Peyer's patch (tissue), 4 donors: ENCODE measurements around the gene TLR8. TPM values are rescaled to one million over a fixed set of nuclear protein-coding genes. Genes with fewer than 3 reads are reported as not detected.
A peak's percentile ranks its signal among the peaks of the same experiment; 100 is the strongest.

Source experiments
- DNase-seq, 3 donors: peaks; one replicate each; pipeline ENCODE4 v3.0.0-alpha.2; 2017 to 2019
- H3K27ac ChIP-seq, 4 donors: fragments of 200-600 bp; sonication (generic); one replicate each; pipeline ENCODE4 v1.5.1; 2016 to 2019
- H3K27me3 ChIP-seq, 2 donors: fragments of 200-600 bp; sonication (generic); one replicate each; pipeline ENCODE4 v1.5.1; 2019
- H3K36me3 ChIP-seq, 3 donors: fragments of 200-600 bp; sonication (generic); one replicate each; pipeline ENCODE4 v1.5.1; 2016 to 2019
- H3K4me1 ChIP-seq, 4 donors: fragments of 200-600 bp; sonication (generic); one replicate each; pipeline ENCODE4 v1.5.1; 2016 to 2019
- H3K4me3 ChIP-seq, 4 donors: fragments of 200-600 bp; sonication (generic); 1 replicate in 3 of 4; 2 replicates in 1 of 4; pipeline ENCODE4 v1.5.1; 2016 to 2019; ENCODE audit warnings: mild to moderate bottlenecking in 1 of 4
- H3K9me3 ChIP-seq, 4 donors: fragments of 200-600 bp; sonication (generic); one replicate each; pipeline ENCODE4 v1.5.1; 2016 to 2019; ENCODE audit warnings: mild to moderate bottlenecking in 1 of 4
- POLR2A ChIP-seq, 2 donors: fragments of 450-650 bp; IDR thresholded peaks; one replicate each; pipeline ENCODE4 v1.5.1; 2017; ENCODE audit warnings: antibody characterized with exemption in 2 of 2, mild to moderate bottlenecking in 2 of 2, moderate library complexity in 2 of 2
- total RNA-seq, 4 donors: library from RNA; depleted of rRNA; stranded (reverse); fragments of >200 nt; gene quantifications; one replicate each; pipeline ENCODE4 v1.1.0, GENCODE V29; 2016
- TF ChIP-seq, protein P1 (sequence below), 6 experiments: fragments of 450-650 bp in 4 of 6; fragments of 200-600 bp in 2 of 6; sonication (generic) in 1 of 6; IDR thresholded peaks; one replicate each; pipeline ENCODE4 v1.5.1; 2017 to 2019; ENCODE audit warnings: antibody characterized with exemption in 6 of 6, mild to moderate bottlenecking in 3 of 6, moderate library complexity in 1 of 6

Gene TLR8
- total RNA-seq, 4 donors from 2014 or later: 0.28 to 1.3 TPM; not detected in 2

- no peak overlapping the region for H3K4me3 ChIP-seq
- no peak for DNase-seq
- H3K4me1 ChIP-seq: no peaks in the 10 kb centered on the region
- no peaks in the 10 kb centered on the region for H3K27me3 ChIP-seq
- H3K9me3 ChIP-seq: no peaks in the 10 kb centered on the region
- no peaks in the 10 kb centered on the region for H3K36me3 ChIP-seq
- no peak overlapping the region for H3K27ac ChIP-seq
- no peak for TF ChIP-seq POLR2A (IDR thresholded peaks at IDR 0.05)
- TF ChIP-seq, protein P1, sequence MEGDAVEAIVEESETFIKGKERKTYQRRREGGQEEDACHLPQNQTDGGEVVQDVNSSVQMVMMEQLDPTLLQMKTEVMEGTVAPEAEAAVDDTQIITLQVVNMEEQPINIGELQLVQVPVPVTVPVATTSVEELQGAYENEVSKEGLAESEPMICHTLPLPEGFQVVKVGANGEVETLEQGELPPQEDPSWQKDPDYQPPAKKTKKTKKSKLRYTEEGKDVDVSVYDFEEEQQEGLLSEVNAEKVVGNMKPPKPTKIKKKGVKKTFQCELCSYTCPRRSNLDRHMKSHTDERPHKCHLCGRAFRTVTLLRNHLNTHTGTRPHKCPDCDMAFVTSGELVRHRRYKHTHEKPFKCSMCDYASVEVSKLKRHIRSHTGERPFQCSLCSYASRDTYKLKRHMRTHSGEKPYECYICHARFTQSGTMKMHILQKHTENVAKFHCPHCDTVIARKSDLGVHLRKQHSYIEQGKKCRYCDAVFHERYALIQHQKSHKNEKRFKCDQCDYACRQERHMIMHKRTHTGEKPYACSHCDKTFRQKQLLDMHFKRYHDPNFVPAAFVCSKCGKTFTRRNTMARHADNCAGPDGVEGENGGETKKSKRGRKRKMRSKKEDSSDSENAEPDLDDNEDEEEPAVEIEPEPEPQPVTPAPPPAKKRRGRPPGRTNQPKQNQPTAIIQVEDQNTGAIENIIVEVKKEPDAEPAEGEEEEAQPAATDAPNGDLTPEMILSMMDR (IDR thresholded peaks at IDR 0.05): no peak
Observed at GRCh38 chrX:12898073-12898472, 8.3 kb upstream of the TLR8 start.

DNA sequence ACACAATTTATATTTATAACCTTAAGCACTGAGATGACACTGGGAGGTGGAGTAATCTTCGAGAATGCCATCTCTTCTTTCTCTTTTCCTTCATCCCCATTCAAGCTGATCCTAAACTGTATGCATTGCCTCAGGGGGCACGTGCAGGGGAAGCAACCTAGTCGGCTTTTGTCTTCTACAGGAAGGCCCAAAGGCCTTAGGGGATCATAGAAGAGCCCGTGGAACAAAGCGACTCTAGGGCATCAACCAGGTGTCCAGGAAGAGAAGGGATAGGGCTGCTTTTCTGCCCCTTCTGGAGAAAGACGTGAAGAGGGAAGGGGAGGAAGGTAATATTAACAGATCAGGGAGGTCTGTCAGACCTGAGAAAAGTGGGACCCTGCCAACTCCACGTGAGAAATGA lies 6.9 kb upstream of the TLR8 start:
- no peak for DNase-seq
- Histone ChIP-seq H3K9me3 (no peaks in the 10 kb centered on the region), H3K4me1 (no peaks in the 10 kb centered on the region), H3K4me3 (no peak overlapping the region), H3K27ac (no peak overlapping the region), H3K27me3 (no peaks in the 10 kb centered on the region), H3K36me3 (no peaks in the 10 kb centered on the region)
- TF ChIP-seq POLR2A (IDR thresholded peaks at IDR 0.05): no peak
- TF ChIP-seq, protein P1 (IDR thresholded peaks at IDR 0.05): no peak

- no peaks in the 10 kb centered on the region for H3K36me3 ChIP-seq
- H3K4me3 ChIP-seq: no peak overlapping the region
- no peak overlapping the region for H3K27ac ChIP-seq
- no peak for TF ChIP-seq POLR2A (IDR thresholded peaks at IDR 0.05)
- TF ChIP-seq, protein P1 (IDR thresholded peaks at IDR 0.05): peak in 5 of 6 experiments; percentile 48 to 66 (median 56)
- no peaks in the 10 kb centered on the region for H3K4me1 ChIP-seq
- no peaks in the 10 kb centered on the region for H3K9me3 ChIP-seq
- H3K27me3 ChIP-seq: no peaks in the 10 kb centered on the region
- peak; percentile 59 to 85 (median 68) for DNase-seq
Observed at GRCh38 chrX:12901486-12901885, 4.9 kb upstream of the TLR8 start.

- no peak overlapping the region for H3K27ac ChIP-seq
- no peaks in the 10 kb centered on the region for H3K4me1 ChIP-seq
- H3K36me3 ChIP-seq: no peaks in the 10 kb centered on the region
- H3K27me3 ChIP-seq: no peaks in the 10 kb centered on the region
- no peak overlapping the region for H3K4me3 ChIP-seq
- DNase-seq: no peak
- TF ChIP-seq POLR2A (IDR thresholded peaks at IDR 0.05): no peak
- TF ChIP-seq, protein P1 (IDR thresholded peaks at IDR 0.05): no peak
- no peaks in the 10 kb centered on the region for H3K9me3 ChIP-seq
Observed at GRCh38 chrX:12903646-12904045, 2.8 kb upstream of the TLR8 start.

GRCh38 chrX:12910423-12911121 lies 4.2 kb downstream of the TLR8 start:
- no peaks in the 10 kb centered on the region for H3K36me3 ChIP-seq
- no peak for DNase-seq
- H3K4me1 ChIP-seq: no peaks in the 10 kb centered on the region
- no peak overlapping the region for H3K27ac ChIP-seq
- TF ChIP-seq, protein P1 (IDR thresholded peaks at IDR 0.05): no peak
- TF ChIP-seq POLR2A (IDR thresholded peaks at IDR 0.05): no peak
- H3K9me3 ChIP-seq: no peaks in the 10 kb centered on the region
- no peaks in the 10 kb centered on the region for H3K27me3 ChIP-seq
- H3K4me3 ChIP-seq: no peak overlapping the region
